Glutamatergic neuron (in vitro differentiated cells): Measurements from ENCODE around the gene GCN1. TPM values are rescaled to one million over a fixed set of nuclear protein-coding genes. Genes with fewer than 3 reads are reported as not detected.

ENCODE experiments used
- DNase-seq: peaks from one replicate; pipeline ENCODE4 v3.0.0; 2022
- H3K27ac Mint-ChIP-seq: one replicate; pipeline ENCODE4 v1.8.0; 2020; ENCODE audit warnings: mild to moderate bottlenecking, mixed read lengths, inconsistent platforms; ENCODE audit not compliant: unreplicated experiment
- H3K27me3 Mint-ChIP-seq: one replicate; pipeline ENCODE4 v1.8.0; 2020; ENCODE audit warnings: mild to moderate bottlenecking, moderate library complexity, mixed read lengths, inconsistent platforms; ENCODE audit not compliant: unreplicated experiment
- H3K36me3 Mint-ChIP-seq: one replicate; pipeline ENCODE4 v1.8.0; 2020; ENCODE audit warnings: mild to moderate bottlenecking, mixed read lengths, inconsistent platforms; ENCODE audit not compliant: unreplicated experiment
- H3K4me1 Mint-ChIP-seq: one replicate; pipeline ENCODE4 v1.8.0; 2020; ENCODE audit warnings: mild to moderate bottlenecking, low read depth, mixed read lengths, inconsistent platforms; ENCODE audit not compliant: unreplicated experiment
- H3K4me3 Mint-ChIP-seq: one replicate; pipeline ENCODE4 v1.8.0; 2020; ENCODE audit warnings: mild to moderate bottlenecking, mixed read lengths, inconsistent platforms; ENCODE audit not compliant: unreplicated experiment
- H3K9me3 Mint-ChIP-seq: one replicate; pipeline ENCODE4 v1.8.0; 2020; ENCODE audit warnings: mild to moderate bottlenecking, moderate library complexity, mixed read lengths, inconsistent platforms; ENCODE audit not compliant: unreplicated experiment
- microRNA-seq: library from miRNA; unstranded; fragments of <30 nt; microRNA quantifications from one replicate; pipeline ENCODE4, GENCODE V29; 2020; ENCODE audit not compliant: unreplicated experiment
- total RNA-seq: library from RNA; stranded (reverse); fragmentation: NEBNext Ultra II Directional; extraction: Animal tissue kit (Norgen Biotek cat#: 25700); gene quantifications from one replicate; pipeline ENCODE4 v1.2.1, GENCODE V29; 2021; ENCODE audit not compliant: unreplicated experiment
- TF ChIP-seq, protein P1 (sequence below): fragments of 200-600 bp; sonication (generic); IDR thresholded peaks from one replicate; pipeline ENCODE4 v1.5.0; 2021; ENCODE audit not compliant: partially characterized antibody, unreplicated experiment

GCN1 gene
- total RNA-seq, 1 donor from 2014 or later, result 173 TPM

DNA sequence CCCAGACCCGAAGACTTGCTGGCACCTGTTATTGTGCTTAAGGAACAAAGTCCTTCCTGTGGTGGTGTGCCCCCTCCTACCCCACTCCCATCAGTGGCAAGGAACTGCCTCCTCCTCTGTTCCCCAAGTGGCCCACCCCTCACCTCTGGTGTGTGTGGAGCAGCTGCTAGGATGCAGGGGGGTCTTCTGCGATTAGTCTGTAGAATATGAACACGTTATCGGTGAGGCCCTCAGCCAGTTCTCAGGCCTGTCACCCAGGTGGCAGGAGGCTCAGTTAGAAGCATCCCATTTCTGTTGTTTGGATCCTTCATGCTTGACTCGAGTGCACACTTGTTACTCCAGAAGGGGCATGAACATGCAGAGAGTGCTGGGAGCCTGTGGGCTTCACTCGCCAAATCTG is 117.3 kb downstream of the GCN1 start:
- Mint-ChIP-seq H3K36me3 (peaks cover 5% of the 10 kb centered on the region), H3K9me3 (no peaks in the 10 kb centered on the region), H3K27me3 (peaks cover 2% of the 10 kb centered on the region), H3K4me1 (peaks cover 8% of the 10 kb centered on the region), H3K4me3 (no peak overlapping the region), H3K27ac (no peak overlapping the region)
- no peak for DNase-seq
- TF ChIP-seq, protein P1, sequence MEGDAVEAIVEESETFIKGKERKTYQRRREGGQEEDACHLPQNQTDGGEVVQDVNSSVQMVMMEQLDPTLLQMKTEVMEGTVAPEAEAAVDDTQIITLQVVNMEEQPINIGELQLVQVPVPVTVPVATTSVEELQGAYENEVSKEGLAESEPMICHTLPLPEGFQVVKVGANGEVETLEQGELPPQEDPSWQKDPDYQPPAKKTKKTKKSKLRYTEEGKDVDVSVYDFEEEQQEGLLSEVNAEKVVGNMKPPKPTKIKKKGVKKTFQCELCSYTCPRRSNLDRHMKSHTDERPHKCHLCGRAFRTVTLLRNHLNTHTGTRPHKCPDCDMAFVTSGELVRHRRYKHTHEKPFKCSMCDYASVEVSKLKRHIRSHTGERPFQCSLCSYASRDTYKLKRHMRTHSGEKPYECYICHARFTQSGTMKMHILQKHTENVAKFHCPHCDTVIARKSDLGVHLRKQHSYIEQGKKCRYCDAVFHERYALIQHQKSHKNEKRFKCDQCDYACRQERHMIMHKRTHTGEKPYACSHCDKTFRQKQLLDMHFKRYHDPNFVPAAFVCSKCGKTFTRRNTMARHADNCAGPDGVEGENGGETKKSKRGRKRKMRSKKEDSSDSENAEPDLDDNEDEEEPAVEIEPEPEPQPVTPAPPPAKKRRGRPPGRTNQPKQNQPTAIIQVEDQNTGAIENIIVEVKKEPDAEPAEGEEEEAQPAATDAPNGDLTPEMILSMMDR, result no peak

Small RNA genes lying within 50 kb of the gene (microRNA-seq; reads per million reads assigned to microRNA genes)
- gene MIR4498, result 10.2 reads per million, percentile 49 among the genes with 10 or more reads in this experiment

Other genes with a start within 250 kb of the GCN1 start
- 56.4 TPM for gene BICDL1, start 205.5 kb downstream of the GCN1 start, total RNA-seq
- 57.2 TPM for gene RAB35, start 78.0 kb downstream of the GCN1 start, total RNA-seq
- 1,238 TPM for gene RPLP0, start 6.4 kb upstream of the GCN1 start, total RNA-seq
- gene PXN, start 71.0 kb upstream of the GCN1 start, total RNA-seq, result 39.5 TPM
- gene RNU4-2, start 97.2 kb upstream of the GCN1 start, total RNA-seq, result 8,083 TPM
- gene RNU4-1, start 98.5 kb upstream of the GCN1 start, total RNA-seq, result 5,722 TPM
- gene SIRT4, start 107.6 kb upstream of the GCN1 start, total RNA-seq, result 3.8 TPM
- not detected for gene PLA2G1B, start 133.1 kb upstream of the GCN1 start, total RNA-seq
- 229 TPM for gene MSI1, start 174.4 kb upstream of the GCN1 start, total RNA-seq
- gene COX6A1, start 243.4 kb upstream of the GCN1 start, total RNA-seq, result 405 TPM